Panc1 (cell line): ENCODE results near the gene SKOR1. TPM values are rescaled to one million over a fixed set of nuclear protein-coding genes. Genes with fewer than 3 reads are reported as not detected.

ENCODE experiments used
- ATAC-seq: fragments of 200-7000 bp; cut with Tn5 transposase; 2 replicates; pipeline ENCODE4 v1.9.1; 2020; ENCODE audit warnings: mild to moderate bottlenecking, moderate library complexity
- BruUV-seq: library from RNA; stranded (reverse); fragments of 400-500 nt; replicated peaks from 2 replicates; lab custom pipeline; 2021; lab: Mats Ljungman, UMichigan
- CTCF ChIA-PET: fragments of 300-600 bp; sonication (Branson Sonifier 250); formaldehyde crosslinking; loops from one replicate; lab custom pipeline; 2022; ENCODE audit warnings: antibody characterized with exemption; lab: Charles Lee
- POLR2A ChIA-PET: fragments of 300-600 bp; sonication (Branson Sonifier 250); formaldehyde crosslinking; loops from one replicate; lab custom pipeline; 2022; ENCODE audit warnings: antibody characterized with exemption; lab: Charles Lee
- DNase-seq: peaks from one replicate; pipeline ENCODE4 v3.0.0-alpha.2; 2010; ENCODE audit warnings: low read depth, low spot score
- H3K27ac ChIP-seq: 2 replicates; pipeline ENCODE4 v1.5.1; 2011; ENCODE audit warnings: mild to moderate bottlenecking, low read length, inconsistent platforms
- H3K27me3 ChIP-seq: fragments of 200-500 bp; sonication (Bioruptor generic); 2 replicates; pipeline ENCODE4 v1.6.0; 2014; ENCODE audit warnings: low read length, inconsistent platforms; ENCODE audit not compliant: control insufficient read depth, insufficient read depth
- H3K36me3 ChIP-seq: fragments of 200-500 bp; sonication (Bioruptor generic); 2 replicates; pipeline ENCODE4 v1.5.1; 2014; ENCODE audit warnings: inconsistent platforms, mild to moderate bottlenecking, low read length, moderate library complexity; ENCODE audit not compliant: control insufficient read depth, insufficient read depth
- H3K4me1 ChIP-seq: 2 replicates; pipeline ENCODE4 v1.5.1; 2011; ENCODE audit warnings: inconsistent platforms, mild to moderate bottlenecking, low read length, moderate library complexity; ENCODE audit not compliant: control insufficient read depth, insufficient read depth
- H3K4me3 ChIP-seq, 2 experiments: 2 replicates each; pipeline ENCODE4 v1.5.1; 2011 to 2012; ENCODE audit warnings: low read depth in 2 of 2, low read length in 2 of 2, mild to moderate bottlenecking in 2 of 2, inconsistent platforms in 1 of 2, moderate library complexity in 1 of 2
- H3K9me3 ChIP-seq: fragments of 200-500 bp; sonication (Bioruptor generic); 2 replicates; pipeline ENCODE4 v1.5.1; 2014; ENCODE audit warnings: low read depth, mild to moderate bottlenecking, inconsistent platforms, low read length, moderate library complexity; ENCODE audit not compliant: control insufficient read depth, insufficient read depth
- CTCF ChIP-seq: fragments of 450-650 bp; IDR thresholded peaks from 2 replicates; pipeline ENCODE4 v1.5.1; 2017; ENCODE audit warnings: mild to moderate bottlenecking
- POLR2AphosphoS5 ChIP-seq: IDR thresholded peaks from 2 replicates; pipeline ENCODE4 v1.6.1; 2012; ENCODE audit warnings: mild to moderate bottlenecking, low read depth, low read length, moderate library complexity
- SIN3A ChIP-seq: IDR thresholded peaks from 2 replicates; pipeline ENCODE4 v1.6.1; 2012; ENCODE audit warnings: low read depth, mild to moderate bottlenecking, low read length, moderate library complexity, borderline replicate concordance; ENCODE audit not compliant: insufficient read depth
- TCF7L2 ChIP-seq: IDR thresholded peaks from 2 replicates; pipeline ENCODE4 v1.6.1; 2011; ENCODE audit warnings: mild to moderate bottlenecking, low read depth, low read length, inconsistent platforms
- in situ Hi-C: cut with HindIII; loops from 2 replicates; pipeline ENCODE4 v1.10.0; 2016; ENCODE audit warnings: low sequenced_read_pairs, low pct_unique_long_range_greater_than_20kb
- intact Hi-C: fragments of 100-400 bp; cut with micrococcal nuclease; formaldehyde crosslinking; loops from one replicate; pipeline ENCODE4 v1.10.0; 2022; ENCODE audit not compliant: unreplicated experiment
- total RNA-seq: library from RNA; stranded (reverse); gene quantifications from one replicate; pipeline ENCODE4 v1.2.1, GENCODE V29; 2021; ENCODE audit not compliant: unreplicated experiment
- TF ChIP-seq, protein P1 (sequence below), 2 experiments: IDR thresholded peaks; 2 replicates each; pipeline ENCODE4 v1.6.1; 2011 to 2012; ENCODE audit warnings: low read depth in 2 of 2, control low read depth in 1 of 2, low read length in 1 of 2, mild to moderate bottlenecking in 1 of 2, moderate library complexity in 1 of 2; ENCODE audit not compliant: insufficient read depth in 1 of 2

Gene SKOR1
- total RNA-seq, 1 experiment from 2014 or later = 0.21 TPM

DNA sequence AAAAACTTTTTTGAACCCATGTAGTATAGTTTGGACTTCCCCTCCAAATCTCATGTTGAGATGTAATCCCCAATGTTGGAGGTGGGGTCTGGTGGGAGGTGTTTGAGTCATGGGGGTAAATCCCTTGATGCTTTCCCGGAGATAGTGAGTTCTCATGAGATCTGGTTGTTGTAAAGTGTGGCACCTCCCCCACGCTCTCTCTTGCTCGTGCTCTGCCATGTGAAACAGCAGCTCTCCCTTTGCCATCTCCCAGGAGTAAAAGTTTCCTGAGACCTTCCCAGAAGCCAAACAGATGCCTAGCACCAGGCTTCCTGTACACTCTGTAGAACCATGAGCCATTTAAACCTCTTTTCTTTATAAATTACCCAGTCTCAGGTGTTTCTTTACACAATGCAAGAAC, 30.5 kb downstream of the SKOR1 start:
- H3K27me3 ChIP-seq = no peaks in the 10 kb centered on the region
- peaks cover 30% of the 10 kb centered on the region for H3K4me1 ChIP-seq
- no peak for DNase-seq
- ChIA-PET CTCF (no interaction called here), POLR2A (no interaction called here)
- intact Hi-C loops = no loop called here
- BruUV-seq = no TSS peak
- H3K36me3 ChIP-seq = no peaks in the 10 kb centered on the region
- no peaks in the 10 kb centered on the region for H3K9me3 ChIP-seq
- peak overlapping the region; percentile 36; the same call in 1 of the 2 replicates for H3K27ac ChIP-seq
- H3K4me3 ChIP-seq = no peak overlapping the region
- in situ Hi-C loops = loop anchor here (10.0 kb wide), 1 partner anchor 149 kb away; no protein-coding TSS in a partner anchor
- no peak for TF ChIP-seq SIN3A
- TF ChIP-seq TCF7L2 = no peak
- TF ChIP-seq POLR2AphosphoS5 = no peak
- TF ChIP-seq, protein P1, sequence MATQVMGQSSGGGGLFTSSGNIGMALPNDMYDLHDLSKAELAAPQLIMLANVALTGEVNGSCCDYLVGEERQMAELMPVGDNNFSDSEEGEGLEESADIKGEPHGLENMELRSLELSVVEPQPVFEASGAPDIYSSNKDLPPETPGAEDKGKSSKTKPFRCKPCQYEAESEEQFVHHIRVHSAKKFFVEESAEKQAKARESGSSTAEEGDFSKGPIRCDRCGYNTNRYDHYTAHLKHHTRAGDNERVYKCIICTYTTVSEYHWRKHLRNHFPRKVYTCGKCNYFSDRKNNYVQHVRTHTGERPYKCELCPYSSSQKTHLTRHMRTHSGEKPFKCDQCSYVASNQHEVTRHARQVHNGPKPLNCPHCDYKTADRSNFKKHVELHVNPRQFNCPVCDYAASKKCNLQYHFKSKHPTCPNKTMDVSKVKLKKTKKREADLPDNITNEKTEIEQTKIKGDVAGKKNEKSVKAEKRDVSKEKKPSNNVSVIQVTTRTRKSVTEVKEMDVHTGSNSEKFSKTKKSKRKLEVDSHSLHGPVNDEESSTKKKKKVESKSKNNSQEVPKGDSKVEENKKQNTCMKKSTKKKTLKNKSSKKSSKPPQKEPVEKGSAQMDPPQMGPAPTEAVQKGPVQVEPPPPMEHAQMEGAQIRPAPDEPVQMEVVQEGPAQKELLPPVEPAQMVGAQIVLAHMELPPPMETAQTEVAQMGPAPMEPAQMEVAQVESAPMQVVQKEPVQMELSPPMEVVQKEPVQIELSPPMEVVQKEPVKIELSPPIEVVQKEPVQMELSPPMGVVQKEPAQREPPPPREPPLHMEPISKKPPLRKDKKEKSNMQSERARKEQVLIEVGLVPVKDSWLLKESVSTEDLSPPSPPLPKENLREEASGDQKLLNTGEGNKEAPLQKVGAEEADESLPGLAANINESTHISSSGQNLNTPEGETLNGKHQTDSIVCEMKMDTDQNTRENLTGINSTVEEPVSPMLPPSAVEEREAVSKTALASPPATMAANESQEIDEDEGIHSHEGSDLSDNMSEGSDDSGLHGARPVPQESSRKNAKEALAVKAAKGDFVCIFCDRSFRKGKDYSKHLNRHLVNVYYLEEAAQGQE (IDR thresholded peaks at IDR 0.05; ENCODE audit: insufficient read depth in 1 of 2, low read depth in 2 of 2, low read length in 1 of 2) = no peak
- TF ChIP-seq CTCF = no peak
- ATAC-seq = no peak

GRCh38 chr15:67857220-67857619, 31.9 kb downstream of the SKOR1 start:
- Histone ChIP-seq H3K27ac (peak overlapping the region; percentile 53; the same call in 1 of the 2 replicates), H3K9me3 (no peaks in the 10 kb centered on the region), H3K36me3 (no peaks in the 10 kb centered on the region), H3K4me3 (no peak overlapping the region), H3K27me3 (no peaks in the 10 kb centered on the region), H3K4me1 (peaks cover 30% of the 10 kb centered on the region)
- intact Hi-C loops = no loop called here
- TF ChIP-seq POLR2AphosphoS5 (no peak), CTCF (no peak), SIN3A (no peak), TCF7L2 (no peak)
- TF ChIP-seq, protein P1 (IDR thresholded peaks at IDR 0.05; ENCODE audit: insufficient read depth in 1 of 2, low read depth in 2 of 2, low read length in 1 of 2) = no peak
- ATAC-seq (no peak), DNase-seq (no peak)
- ChIA-PET CTCF (no interaction called here), POLR2A (interaction anchor here (0.5 kb wide), 1 partner anchor 197 kb away, joined by 4 read pairs; the partner anchor contains the start of gene PIAS1)
- in situ Hi-C loops = loop anchor here (10.0 kb wide), 1 partner anchor 148 kb away; no protein-coding TSS in a partner anchor
- no TSS peak for BruUV-seq
